Ovary (tissue), 9 donors: ENCODE results near the gene KCNMA1. TPM values are rescaled to one million over a fixed set of nuclear protein-coding genes. Genes with fewer than 3 reads are reported as not detected.

Experiments used
- DNase-seq, 5 donors: peaks; one replicate each; pipeline ENCODE4 v3.0.0-alpha.2; 2019 to 2020
- H3K27ac ChIP-seq, 2 donors: fragments of 200-600 bp; one replicate each; pipeline versions ENCODE4 v1.5.1 to v1.8.0; 2019 to 2022
- H3K27me3 ChIP-seq: fragments of 200-600 bp; one replicate; pipeline ENCODE4 v1.8.0; 2022
- H3K36me3 ChIP-seq: fragments of 200-600 bp; sonication (generic); one replicate; pipeline ENCODE4 v1.5.1; 2019
- H3K4me1 ChIP-seq: one replicate; pipeline ENCODE4 v1.8.1; 2013; ENCODE audit warnings: mild to moderate bottlenecking, moderate library complexity; ENCODE audit not compliant: insufficient read depth
- H3K4me3 ChIP-seq: fragments of 200-600 bp; sonication (generic); one replicate; pipeline ENCODE4 v1.5.1; 2017
- H3K9me3 ChIP-seq, 2 donors: fragments of 200-600 bp in 1 of 2; sonication (generic) in 1 of 2; one replicate each; pipeline versions ENCODE4 v1.5.1 to v1.8.1; 2013 to 2019; ENCODE audit warnings: mild to moderate bottlenecking in 1 of 2, moderate library complexity in 1 of 2
- CTCF ChIP-seq, 3 donors: fragments of 450-650 bp in 2 of 3; fragments of 200-600 bp in 1 of 3; IDR thresholded peaks; one replicate each; pipeline versions ENCODE4 v1.5.1 to v1.8.0; 2016 to 2022; ENCODE audit warnings: antibody characterized with exemption in 3 of 3, mild to moderate bottlenecking in 1 of 3
- EP300 ChIP-seq: sonication (generic); formaldehyde crosslinking; IDR thresholded peaks from one replicate; pipeline ENCODE4 v1.6.1; 2017; ENCODE audit warnings: antibody characterized with exemption
- POLR2A ChIP-seq: fragments of 450-650 bp; IDR thresholded peaks from one replicate; pipeline ENCODE4 v1.6.1; 2017; ENCODE audit warnings: antibody characterized with exemption, mild to moderate bottlenecking, moderate library complexity
- WGBS, 3 donors: extraction: QIAGEN DNeasy Blood & Tissue Kit in 1 of 3; methylation state at CpG; one replicate each; pipeline versions ENCODE4 v1.1.5 to v1.1.7; 2013 to 2017; 5-methylcytosine and 5-hydroxymethylcytosine counted together
- intact Hi-C, 4 donors: fragments of 100-400 bp; cut with DNase I; formaldehyde crosslinking; loops; one replicate each; pipeline versions ENCODE4 v1.11.0 to v1.15.1; 2022 to 2023
- polyA plus RNA-seq, 2 donors: library from polyadenylated mRNA; stranded (reverse); fragments of 200-250 nt in 1 of 2; fragments of 350-450 nt in 1 of 2; fragmentation: Illumina TruSeq in 1 of 2; extraction: RNeasy Lipid Tissue Mini Kit (QIAGEN cat#74804) in 1 of 2; gene quantifications; one replicate each; pipeline ENCODE4 v1.2.3, GENCODE V29; 2013 to 2014
- total RNA-seq, 7 donors: library from RNA; depleted of rRNA in 2 of 7; stranded (reverse); fragments of >200 nt in 2 of 7; fragmentation: NEBNext Ultra II Directional in 3 of 7; extraction: Animal tissue kit (Norgen Biotek cat#: 25700) in 3 of 7; gene quantifications; one replicate each; pipeline versions ENCODE4 v1.1.0 to v1.2.4, GENCODE V29; 2016 to 2023
- donor health status: DM: no; HTN: no; CAD: no; lungs with moderate emphysema.
- donor health status: DM: no; HTN: no; CAD: no.
- donor health status: Bipolar disorder and iron deficiency.
- donor health status: DM: yes; HTN: yes; CAD: no.
- donor health status: DM: no; HTN: no; CAD: no.
- donor health status: DM: yes; HTN: yes; CAD: no.

The KCNMA1 gene
- total and polyA plus RNA-seq, 9 donors, result 7.0 to 83.8 (median 25.1) TPM

DNA sequence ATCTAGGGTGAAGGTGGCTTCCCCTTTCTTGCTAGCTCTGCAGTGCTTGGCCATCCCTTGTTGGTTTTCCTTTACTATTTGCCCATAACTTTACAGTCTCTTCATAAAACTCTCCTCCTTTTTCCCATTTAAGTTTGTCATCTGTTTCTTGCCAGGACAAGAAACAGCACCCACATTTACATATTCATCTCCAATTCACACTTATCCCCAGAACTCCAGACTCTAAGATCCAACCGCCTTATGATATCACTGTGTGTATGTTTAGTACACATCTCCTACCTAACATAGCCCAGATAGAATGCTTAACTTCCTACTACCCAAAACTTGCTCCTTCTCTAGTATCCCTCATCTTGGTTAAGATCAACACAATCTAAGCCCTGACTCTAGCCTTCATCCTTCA is 622.2 kb downstream of the KCNMA1 start:
- no peaks in the 10 kb centered on the region for H3K27me3 ChIP-seq
- no peak overlapping the region for H3K4me3 ChIP-seq
- H3K27ac ChIP-seq, result no peak overlapping the region
- intact Hi-C loops, result loop anchor here in 1 of 4 donors (10.0 kb wide), 1 partner anchor 1611 kb away; the partner anchor contains the start of gene ZNF503
- no peak for TF ChIP-seq POLR2A
- no peak for TF ChIP-seq CTCF (IDR thresholded peaks at IDR 0.05)
- TF ChIP-seq EP300, result no peak
- H3K36me3 ChIP-seq, result no peaks in the 10 kb centered on the region
- no peaks in the 10 kb centered on the region for H3K4me1 ChIP-seq
- 96 to 100% (median 100%) methylated on average over 1 of the region's 1 CpG for WGBS, 3 donors
- no peaks in the 10 kb centered on the region for H3K9me3 ChIP-seq
- DNase-seq, result no peak

DNA sequence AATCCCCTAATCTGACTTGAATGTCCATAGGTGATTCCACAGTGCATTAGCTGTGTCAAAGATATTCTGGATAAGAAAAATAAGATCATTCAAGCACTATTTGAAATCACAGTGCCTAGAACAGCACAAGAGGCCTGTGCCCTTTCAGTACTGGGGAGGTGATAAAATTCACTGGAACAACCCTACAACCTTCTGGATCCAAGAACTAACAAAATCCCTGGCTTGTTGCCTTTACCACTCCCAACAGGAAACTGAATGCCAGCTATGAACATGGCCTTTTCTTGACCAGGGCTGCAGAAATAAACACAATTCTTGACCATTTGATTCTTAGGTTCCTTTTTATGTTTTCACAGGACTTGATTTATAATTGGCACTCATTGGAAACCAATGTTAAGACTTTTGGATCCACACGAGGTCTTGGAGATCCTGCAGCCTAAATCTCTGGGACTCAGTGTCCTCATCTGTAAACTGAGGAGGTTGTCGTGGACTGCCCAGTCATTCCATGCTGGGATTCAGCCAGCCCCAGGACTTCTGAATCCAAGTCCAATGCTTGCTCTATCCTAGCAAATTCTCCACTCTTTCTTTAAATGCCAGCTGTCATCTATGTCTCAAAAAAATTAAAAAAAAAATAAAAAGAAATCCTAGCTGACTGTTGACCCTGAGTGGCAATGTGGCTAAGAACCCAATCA is 624.7 kb downstream of the KCNMA1 start:
- H3K4me3 ChIP-seq, result no peak overlapping the region
- H3K27me3 ChIP-seq, result no peaks in the 10 kb centered on the region
- 63 to 74% (median 72%) methylated on average over 2 of the region's 2 CpGs for WGBS, 3 donors
- no peak overlapping the region for H3K27ac ChIP-seq
- H3K36me3 ChIP-seq, result no peaks in the 10 kb centered on the region
- intact Hi-C loops, result loop anchor here in 1 of 4 donors (10.0 kb wide), 1 partner anchor 1608 kb away; the partner anchor contains the start of gene ZNF503
- H3K9me3 ChIP-seq, result no peaks in the 10 kb centered on the region
- DNase-seq, result no peak
- H3K4me1 ChIP-seq, result no peaks in the 10 kb centered on the region
- TF ChIP-seq EP300 (no peak), POLR2A (no peak), CTCF (IDR thresholded peaks at IDR 0.05) (no peak)

DNA sequence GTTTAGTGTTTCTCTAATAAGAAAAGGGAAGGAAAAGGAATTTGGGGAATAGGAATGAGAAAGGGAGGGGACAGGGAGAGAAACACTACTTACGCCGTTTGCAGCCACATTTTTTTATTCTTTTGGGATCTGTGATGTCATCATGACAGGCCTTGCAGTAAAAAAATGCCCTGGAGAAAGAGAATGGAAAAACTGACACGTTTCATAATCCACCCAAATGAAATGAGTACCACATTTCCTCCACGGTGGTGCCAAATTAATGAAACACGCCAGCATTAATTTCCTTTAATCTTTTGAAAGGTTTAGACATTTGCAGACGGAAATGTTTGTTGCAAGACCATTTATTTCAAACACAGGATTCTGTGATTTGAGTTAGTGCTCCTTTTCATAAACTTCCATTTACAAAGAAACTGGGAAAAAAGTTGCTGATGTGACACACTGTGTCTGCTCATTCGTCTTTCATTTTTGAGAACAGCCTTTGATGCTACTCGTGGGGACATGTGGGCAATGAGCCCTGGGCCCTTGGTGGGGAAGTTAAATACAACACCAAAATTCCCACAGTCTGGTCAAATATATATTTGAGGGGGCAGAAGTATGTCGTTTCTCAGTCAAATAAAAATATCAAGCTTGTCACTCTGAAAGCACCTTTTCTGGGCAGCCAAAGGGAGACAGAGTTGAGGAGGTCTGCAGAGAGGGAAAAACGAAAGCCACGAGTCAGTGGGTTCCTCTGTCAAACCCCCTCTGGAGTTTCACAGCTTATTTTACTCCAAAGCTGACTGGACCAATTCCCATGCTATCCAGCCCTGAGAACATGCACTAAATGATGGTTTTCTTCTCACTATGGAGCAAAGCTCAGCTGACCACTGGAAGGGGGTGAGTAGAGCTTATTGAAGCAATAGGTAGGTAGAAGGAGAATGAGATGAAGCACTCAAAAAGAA is 625.5 kb downstream of the KCNMA1 start:
- intact Hi-C loops, result loop anchor here in 1 of 4 donors (10.0 kb wide), 1 partner anchor 1607 kb away; the partner anchor contains the start of gene ZNF503
- Histone ChIP-seq H3K9me3 (no peaks in the 10 kb centered on the region), H3K4me1 (no peaks in the 10 kb centered on the region), H3K36me3 (no peaks in the 10 kb centered on the region), H3K4me3 (no peak overlapping the region), H3K27ac (no peak overlapping the region), H3K27me3 (no peaks in the 10 kb centered on the region)
- no peak for TF ChIP-seq EP300
- no peak for TF ChIP-seq POLR2A
- TF ChIP-seq CTCF (IDR thresholded peaks at IDR 0.05), result no peak
- DNase-seq, result no peak
- 56 to 78% (median 72%) methylated on average over 11 of the region's 11 CpGs for WGBS, 3 donors

DNA sequence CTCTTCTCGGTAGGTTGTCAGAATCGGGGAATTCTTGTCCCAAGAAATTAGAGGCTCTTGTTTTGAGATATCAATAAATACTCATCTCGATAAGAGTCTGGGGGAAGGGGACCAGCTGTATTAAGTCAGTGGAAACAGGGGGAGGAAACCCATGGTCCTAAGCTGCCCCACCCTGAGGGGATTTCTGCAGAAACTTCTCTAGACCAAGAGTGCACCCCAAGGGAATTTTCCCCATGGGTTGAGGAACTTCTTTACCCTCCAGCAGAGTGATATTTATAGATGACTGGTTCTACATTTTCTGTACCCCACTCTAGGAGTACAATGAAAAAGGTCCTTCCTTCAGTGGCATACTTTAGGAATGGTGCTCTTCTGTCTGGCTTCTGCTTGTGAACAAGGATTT is 627.2 kb downstream of the KCNMA1 start:
- intact Hi-C loops, result loop anchor here in 1 of 4 donors (10.0 kb wide), 1 partner anchor 1606 kb away; the partner anchor contains the start of gene ZNF503
- Histone ChIP-seq H3K4me3 (no peak overlapping the region), H3K36me3 (no peaks in the 10 kb centered on the region), H3K4me1 (no peaks in the 10 kb centered on the region), H3K9me3 (no peaks in the 10 kb centered on the region), H3K27ac (no peak overlapping the region), H3K27me3 (no peaks in the 10 kb centered on the region)
- TF ChIP-seq CTCF (IDR thresholded peaks at IDR 0.05) (no peak), EP300 (no peak), POLR2A (no peak)
- no peak for DNase-seq
- WGBS, 3 donors, result 95 to 98% (median 97%) methylated on average over 3 of the region's 3 CpGs
